GM19023 (cell line): Measurements from ENCODE around the gene DUSP5.
A peak's percentile ranks its signal among the peaks of the same experiment; 100 is the strongest.

ENCODE experiments used
- ATAC-seq: cut with Tn5 transposase; IDR thresholded peaks from one replicate; pipeline ENCODE4 v1.9.1; 2021; ENCODE audit warnings: mild to moderate bottlenecking, moderate library complexity; ENCODE audit not compliant: unreplicated experiment

Gene DUSP5

GRCh38 chr10:110499796-110500514 is 2.2 kb downstream of the DUSP5 start:
- no peak for ATAC-seq

GRCh38 chr10:110500515-110500905 is 2.8 kb downstream of the DUSP5 start:
- no peak for ATAC-seq

- ATAC-seq = no peak
These were observed 3.6 kb downstream of the DUSP5 start for GRCh38 chr10:110501142-110501937.

GRCh38 chr10:110502072-110502845 is 4.6 kb downstream of the DUSP5 start:
- ATAC-seq = no peak

GRCh38 chr10:110502851-110503301 is 5.2 kb downstream of the DUSP5 start:
- ATAC-seq = peak; percentile 30

- ATAC-seq = no peak
These were observed 5.9 kb downstream of the DUSP5 start for GRCh38 chr10:110503528-110504110.

- ATAC-seq = peak; percentile 56
These were observed 6.5 kb downstream of the DUSP5 start for GRCh38 chr10:110504111-110504735.

- no peak for ATAC-seq
These were observed 7.5 kb downstream of the DUSP5 start for GRCh38 chr10:110505130-110505770.

GRCh38 chr10:110506448-110506847 is 8.7 kb downstream of the DUSP5 start:
- ATAC-seq = no peak

- ATAC-seq = no peak
These were observed 9.6 kb downstream of the DUSP5 start for GRCh38 chr10:110507346-110507745.

- ATAC-seq = no peak
These were observed 10.6 kb downstream of the DUSP5 start for GRCh38 chr10:110508159-110508788.

GRCh38 chr10:110508806-110509544 is 11.3 kb downstream of the DUSP5 start:
- ATAC-seq = no peak

- ATAC-seq = no peak
These were observed 11.9 kb downstream of the DUSP5 start for GRCh38 chr10:110509560-110509959.

- ATAC-seq = no peak
These were observed 12.4 kb downstream of the DUSP5 start for GRCh38 chr10:110510086-110510485.

- ATAC-seq = no peak
These were observed 13.0 kb downstream of the DUSP5 start for GRCh38 chr10:110510730-110511129.

- no peak for ATAC-seq
These were observed 14.2 kb downstream of the DUSP5 start for GRCh38 chr10:110511734-110512449.

GRCh38 chr10:110512461-110513187 is 14.9 kb downstream of the DUSP5 start:
- ATAC-seq = no peak

- ATAC-seq = no peak
These were observed 16.2 kb downstream of the DUSP5 start for GRCh38 chr10:110513949-110514348.
